Measurements from ENCODE around the gene KRT222.

GRCh38 chr17:40680998-40681397 is 16.0 kb upstream of the KRT222 start:
- TF ChIP-seq CTCF (IDR thresholded peaks at IDR 0.05) (no peak), POLR2AphosphoS5 (IDR thresholded peaks at IDR 0.05) (no peak), POLR2A (IDR thresholded peaks at IDR 0.05) (no peak), EP300 (IDR thresholded peaks at IDR 0.05) (no peak)
